ENCODE results near the gene GPR158.

The GPR158 gene

DNA sequence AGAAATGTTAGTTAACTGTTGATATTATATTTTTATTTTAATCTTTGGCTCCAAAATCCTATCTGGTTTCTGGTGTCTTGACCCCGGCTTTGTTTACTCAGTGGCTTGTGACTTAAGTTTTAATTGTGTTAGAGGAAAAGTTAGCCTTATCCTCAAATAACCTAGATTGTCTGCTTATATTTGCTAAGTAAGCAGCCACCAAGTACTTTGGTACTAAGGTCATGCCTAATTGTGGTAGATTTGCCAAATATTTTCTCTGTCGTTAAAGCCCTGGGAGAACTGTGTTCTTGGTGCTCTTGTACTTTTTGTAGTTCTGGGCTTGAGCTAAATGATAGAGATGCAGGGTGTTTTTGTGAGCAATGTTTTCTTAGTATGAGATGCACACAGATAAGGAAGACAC lies 34.8 kb downstream of the GPR158 start:
- Histone ChIP-seq H3K79me2 (ENCODE audit: insufficient read depth, low read depth) (no peaks in the 10 kb centered on the region), H2AFZ (ENCODE audit: low read depth) (no peak overlapping the region), H3K4me2 (no peak overlapping the region), H3K4me3 (IDR thresholded peaks at IDR 0.05; ENCODE audit: insufficient read depth, low read depth, low read length) (no peak overlapping the region), H3K9ac (no peak overlapping the region), H3K27me3 (ENCODE audit: insufficient read depth, low read depth) (no peaks in the 10 kb centered on the region), H3K36me3 (ENCODE audit: insufficient read depth) (no peaks in the 10 kb centered on the region), H3K4me1 (ENCODE audit: low read depth, poor library complexity, severe bottlenecking) (no peaks in the 10 kb centered on the region), H4K20me1 (ENCODE audit: insufficient read depth) (no peaks in the 10 kb centered on the region), H3K27ac (no peak overlapping the region)
- TF ChIP-seq CTCF (conservative IDR thresholded peaks at IDR 0.05; ENCODE audit: low read depth, low read length), result no peak

DNA sequence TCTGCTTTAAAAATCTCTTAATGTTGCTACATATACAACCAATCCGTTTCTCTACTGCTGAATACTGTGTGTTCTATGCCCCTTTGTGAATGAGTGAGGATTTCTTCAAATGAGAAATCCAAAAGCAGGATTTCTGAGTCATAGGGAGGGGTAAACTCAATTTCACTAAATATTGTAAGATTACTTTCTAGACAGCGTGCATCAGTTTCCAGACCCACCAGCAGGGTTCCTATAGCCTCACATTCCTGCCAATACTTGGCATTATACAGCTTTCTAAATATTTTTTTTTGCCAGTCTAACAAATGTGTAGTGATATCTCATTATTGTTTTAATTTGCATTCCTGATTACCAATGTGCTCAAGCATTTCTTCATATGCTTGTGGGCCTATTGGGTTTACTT lies 35.5 kb downstream of the GPR158 start:
- Histone ChIP-seq H3K79me2 (ENCODE audit: insufficient read depth, low read depth) (no peaks in the 10 kb centered on the region), H3K4me3 (IDR thresholded peaks at IDR 0.05; ENCODE audit: insufficient read depth, low read depth, low read length) (no peak overlapping the region), H2AFZ (ENCODE audit: low read depth) (no peak overlapping the region), H3K4me1 (ENCODE audit: low read depth, poor library complexity, severe bottlenecking) (no peaks in the 10 kb centered on the region), H4K20me1 (ENCODE audit: insufficient read depth) (no peaks in the 10 kb centered on the region), H3K36me3 (ENCODE audit: insufficient read depth) (no peaks in the 10 kb centered on the region), H3K27ac (no peak overlapping the region), H3K4me2 (no peak overlapping the region), H3K27me3 (ENCODE audit: insufficient read depth, low read depth) (no peaks in the 10 kb centered on the region), H3K9ac (no peak overlapping the region)
- TF ChIP-seq CTCF (conservative IDR thresholded peaks at IDR 0.05; ENCODE audit: low read depth, low read length), result no peak

- no peaks in the 10 kb centered on the region for H3K27me3 ChIP-seq (ENCODE audit: insufficient read depth, low read depth)
- H4K20me1 ChIP-seq (ENCODE audit: insufficient read depth), result no peaks in the 10 kb centered on the region
- H3K4me3 ChIP-seq (IDR thresholded peaks at IDR 0.05; ENCODE audit: insufficient read depth, low read depth, low read length), result no peak overlapping the region
- H3K4me1 ChIP-seq (ENCODE audit: low read depth, poor library complexity, severe bottlenecking), result no peaks in the 10 kb centered on the region
- no peaks in the 10 kb centered on the region for H3K79me2 ChIP-seq (ENCODE audit: insufficient read depth, low read depth)
- H3K27ac ChIP-seq, result no peak overlapping the region
- H2AFZ ChIP-seq (ENCODE audit: low read depth), result no peak overlapping the region
- H3K9ac ChIP-seq, result no peak overlapping the region
- H3K36me3 ChIP-seq (ENCODE audit: insufficient read depth), result no peaks in the 10 kb centered on the region
- H3K4me2 ChIP-seq, result no peak overlapping the region
- TF ChIP-seq CTCF (conservative IDR thresholded peaks at IDR 0.05; ENCODE audit: low read depth, low read length), result no peak
These were observed 45.4 kb downstream of the GPR158 start for GRCh38 chr10:25220156-25220555.

- no peak overlapping the region for H2AFZ ChIP-seq (ENCODE audit: low read depth)
- no peak overlapping the region for H3K9ac ChIP-seq
- H3K4me1 ChIP-seq (ENCODE audit: low read depth, poor library complexity, severe bottlenecking), result no peaks in the 10 kb centered on the region
- no peak overlapping the region for H3K27ac ChIP-seq
- no peak overlapping the region for H3K4me2 ChIP-seq
- no peaks in the 10 kb centered on the region for H4K20me1 ChIP-seq (ENCODE audit: insufficient read depth)
- H3K27me3 ChIP-seq (ENCODE audit: insufficient read depth, low read depth), result no peaks in the 10 kb centered on the region
- TF ChIP-seq CTCF (conservative IDR thresholded peaks at IDR 0.05; ENCODE audit: low read depth, low read length), result no peak
- no peak overlapping the region for H3K4me3 ChIP-seq (IDR thresholded peaks at IDR 0.05; ENCODE audit: insufficient read depth, low read depth, low read length)
- H3K36me3 ChIP-seq (ENCODE audit: insufficient read depth), result no peaks in the 10 kb centered on the region
- H3K79me2 ChIP-seq (ENCODE audit: insufficient read depth, low read depth), result no peaks in the 10 kb centered on the region
These were observed 47.4 kb downstream of the GPR158 start for GRCh38 chr10:25222085-25222660.
